Activated CD4-positive, CD25-positive, alpha-beta regulatory T cell treated with anti-CD3 and anti-CD28 coated beads, Interleukin-2, amount 50 U/mL, for 24 hours (primary cell): Measurements from ENCODE around the gene HORMAD2.
"Not testable (repeated sequence)": the region's sequence is repeated elsewhere in the genome, so short reads cannot be mapped to it uniquely, and the experiment has no call there.

Source experiments
- ATAC-seq, 2 donors: fragments of 150-1000 bp; cut with Tn5 transposase; one replicate each; pipeline ENCODE4 v1.10.0; 2021; ENCODE audit warnings: mild to moderate bottlenecking in 1 of 2, moderate library complexity in 1 of 2

The HORMAD2 gene

DNA sequence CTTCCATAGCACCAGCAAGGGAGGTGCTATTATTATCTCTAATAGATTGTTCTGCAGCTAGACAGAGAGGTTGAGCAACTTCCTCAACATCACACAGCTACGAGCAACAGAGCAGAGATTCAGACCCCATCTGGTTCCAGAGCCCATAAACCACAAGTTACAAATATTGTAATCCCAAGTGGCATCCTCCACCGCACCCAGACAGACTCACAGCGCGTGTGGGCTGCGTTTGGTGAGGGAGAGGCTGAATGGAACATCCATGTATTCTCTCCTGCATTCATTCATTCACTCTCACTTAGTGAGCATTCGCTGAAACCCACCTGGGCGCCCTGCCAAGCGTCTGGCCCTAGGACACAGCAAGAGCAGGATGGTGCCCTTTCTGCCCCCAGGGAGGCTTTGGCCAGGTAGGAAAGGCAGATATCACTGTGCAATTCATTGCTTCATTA lies 132.8 kb downstream of the HORMAD2 start:
- ATAC-seq = no peak

DNA sequence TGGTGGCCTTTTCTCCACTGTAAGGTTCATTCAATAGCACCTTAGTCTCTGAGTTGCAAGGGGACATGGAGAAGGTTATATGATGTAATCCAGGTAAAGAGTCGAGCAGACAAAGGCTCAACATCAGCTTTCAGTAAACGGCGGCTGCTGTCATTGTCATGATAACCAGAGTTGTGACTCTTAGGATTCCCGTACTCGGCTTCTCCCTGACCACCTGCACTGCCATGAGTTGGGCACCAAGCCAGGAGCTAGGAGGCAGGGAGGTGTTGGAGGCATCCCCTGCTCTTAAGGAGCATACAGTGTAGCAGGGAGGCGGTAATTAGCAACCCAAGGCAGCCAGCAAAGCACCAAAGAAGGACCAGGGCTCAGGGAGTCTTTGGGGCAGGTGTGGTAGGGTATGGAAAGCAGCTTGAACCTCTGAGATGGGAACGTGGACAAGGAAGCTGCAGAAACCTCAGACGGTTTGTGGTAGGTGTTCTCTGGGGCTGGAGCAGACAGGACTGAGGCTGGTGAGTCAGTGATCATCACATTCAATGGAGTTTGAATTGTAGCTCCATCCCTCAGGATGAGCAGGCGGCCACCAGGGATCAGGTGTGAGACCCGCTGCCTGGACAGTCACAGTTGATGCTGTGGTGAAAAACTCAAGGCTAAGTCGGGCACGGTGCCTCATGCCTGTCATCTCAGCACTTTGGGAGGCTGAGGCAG lies 134.6 kb downstream of the HORMAD2 start:
- no peak for ATAC-seq

DNA sequence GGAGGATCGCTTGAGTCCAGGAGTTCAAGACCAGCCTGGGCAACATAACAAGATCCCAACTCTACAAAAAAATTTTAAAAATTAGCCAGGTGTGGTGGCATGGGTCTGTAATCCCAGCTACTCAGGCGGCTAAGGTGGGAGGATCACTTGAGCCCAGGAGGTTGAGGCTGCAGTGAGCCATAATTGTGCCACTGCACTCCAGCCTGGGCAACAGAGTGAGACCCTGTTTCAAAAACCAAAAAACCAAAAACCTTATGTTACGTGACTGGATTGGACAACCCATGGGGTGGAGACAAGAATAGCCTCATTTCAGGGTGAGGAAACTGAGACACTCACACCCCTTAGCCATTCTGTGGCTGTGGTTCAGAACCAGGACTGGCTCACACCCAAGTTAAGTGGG lies 136.0 kb downstream of the HORMAD2 start:
- ATAC-seq = not testable (repeated sequence)

DNA sequence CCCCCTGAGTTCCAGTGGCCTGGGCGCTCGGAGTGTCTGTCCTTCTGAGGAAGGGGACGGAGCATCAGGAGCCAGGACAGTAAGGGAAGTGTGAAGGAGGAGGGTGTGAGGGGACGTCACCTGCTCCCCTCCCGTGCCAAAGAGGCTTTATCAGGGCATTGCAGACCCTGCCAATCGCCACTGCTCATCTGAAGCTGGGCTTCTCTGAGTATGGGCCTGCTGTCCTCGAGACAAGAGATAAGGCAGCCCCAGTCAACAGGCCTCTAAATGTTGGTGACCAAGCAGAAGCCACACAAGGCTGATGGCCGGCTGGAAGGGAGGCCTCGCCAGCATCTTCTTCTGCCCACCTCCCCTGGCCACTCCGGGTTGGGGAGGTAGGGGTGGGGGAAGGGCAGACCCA lies 136.4 kb downstream of the HORMAD2 start:
- ATAC-seq = no peak

DNA sequence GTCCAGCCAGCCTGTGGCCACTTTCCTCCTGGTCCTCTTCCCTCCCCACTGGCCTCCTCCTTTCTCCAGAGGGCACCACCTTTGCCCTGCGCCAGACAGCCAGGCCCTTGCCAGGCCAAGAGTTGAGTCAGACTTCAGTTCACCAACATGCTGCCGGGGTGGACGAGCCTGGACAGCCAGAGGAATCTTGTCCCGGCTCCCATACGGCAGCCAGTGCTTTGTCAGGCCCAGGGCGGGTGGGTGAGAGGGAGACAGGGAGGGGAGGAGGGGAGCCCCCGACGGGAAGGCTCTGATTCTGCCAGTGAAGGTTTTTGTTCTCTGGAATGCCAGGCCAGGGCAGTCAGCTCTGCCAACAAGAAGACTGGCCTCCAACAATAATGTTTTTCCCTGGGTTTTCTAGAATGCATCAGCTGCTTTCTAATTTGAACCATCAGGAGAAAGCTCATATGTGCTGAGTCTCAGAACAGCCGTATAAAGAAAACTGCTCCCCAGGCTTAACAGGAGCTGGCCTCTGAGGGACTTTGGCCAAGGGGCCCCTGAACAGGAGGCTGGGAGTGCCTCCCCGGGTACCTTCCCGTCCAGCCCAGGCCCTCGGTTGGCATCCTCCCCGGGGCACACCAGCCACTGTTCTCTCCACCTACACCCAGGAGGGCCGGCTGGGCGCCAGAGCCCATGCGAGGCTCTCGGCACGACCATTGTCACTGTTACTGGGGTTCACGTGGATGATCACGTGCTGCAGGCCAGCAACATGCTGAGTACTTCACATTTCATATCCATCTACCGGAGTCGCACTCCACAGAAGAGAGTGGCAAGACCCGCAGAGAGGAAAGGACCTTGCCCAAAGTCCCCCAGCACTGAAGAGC lies 137.7 kb downstream of the HORMAD2 start:
- no peak for ATAC-seq

DNA sequence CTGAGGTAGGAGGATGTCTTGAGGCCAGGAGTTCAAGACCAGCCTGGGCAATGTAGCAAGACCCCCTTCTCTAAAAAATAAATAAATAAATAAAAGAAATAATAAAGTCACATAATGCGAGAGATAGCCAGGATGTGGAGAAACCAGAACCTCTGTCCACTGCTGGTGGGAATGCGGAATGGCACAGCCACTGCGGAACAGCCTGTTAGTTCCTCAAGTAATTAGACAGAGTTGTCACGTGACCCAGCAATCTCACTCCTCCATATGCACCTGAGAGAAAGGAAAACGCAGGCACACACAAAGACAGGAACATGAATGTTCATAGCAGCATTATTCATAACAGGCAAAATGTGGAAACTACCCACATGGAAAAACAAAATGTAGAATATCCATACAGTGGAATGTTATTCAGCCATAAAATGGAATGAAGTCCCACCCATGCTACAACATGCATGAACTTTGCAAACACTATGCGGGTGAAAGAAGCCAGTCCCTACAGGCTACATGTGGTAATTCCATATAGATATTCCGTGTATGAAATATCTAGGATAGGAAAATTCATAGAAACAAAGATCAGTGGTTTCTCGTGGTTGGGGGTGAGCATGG lies 138.9 kb downstream of the HORMAD2 start:
- ATAC-seq = no peak

DNA sequence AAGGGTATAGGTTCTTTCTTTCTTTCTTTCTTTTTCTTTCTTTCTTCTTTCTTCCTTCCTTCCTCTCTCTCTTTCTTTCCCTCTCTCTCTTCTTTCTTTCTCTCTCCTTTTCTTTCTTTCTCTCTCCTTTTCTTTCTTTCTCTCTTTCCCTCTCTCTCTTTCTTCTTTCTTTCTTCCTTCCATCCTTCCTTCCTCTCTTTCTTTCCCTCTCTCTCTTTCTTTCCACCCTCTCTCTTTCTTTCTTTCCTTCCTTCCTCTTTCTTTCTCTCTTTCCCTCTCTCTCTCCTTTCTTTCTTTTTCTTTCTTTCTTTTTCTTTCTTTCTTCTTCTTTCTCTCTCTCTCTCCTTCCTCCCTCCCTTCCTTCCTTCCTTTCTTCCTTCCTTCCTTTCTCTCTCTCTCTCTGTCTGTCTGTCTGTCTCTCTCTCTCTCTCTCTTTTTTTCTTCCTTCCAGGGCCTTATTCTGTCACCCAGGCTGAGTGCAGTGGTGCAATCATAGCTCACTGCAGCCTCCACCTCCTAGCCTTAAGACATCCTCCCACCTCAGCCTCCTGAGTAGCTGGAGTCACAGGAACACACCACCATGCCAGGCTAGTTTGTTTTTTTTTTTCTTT lies 139.5 kb downstream of the HORMAD2 start:
- no peak for ATAC-seq

DNA sequence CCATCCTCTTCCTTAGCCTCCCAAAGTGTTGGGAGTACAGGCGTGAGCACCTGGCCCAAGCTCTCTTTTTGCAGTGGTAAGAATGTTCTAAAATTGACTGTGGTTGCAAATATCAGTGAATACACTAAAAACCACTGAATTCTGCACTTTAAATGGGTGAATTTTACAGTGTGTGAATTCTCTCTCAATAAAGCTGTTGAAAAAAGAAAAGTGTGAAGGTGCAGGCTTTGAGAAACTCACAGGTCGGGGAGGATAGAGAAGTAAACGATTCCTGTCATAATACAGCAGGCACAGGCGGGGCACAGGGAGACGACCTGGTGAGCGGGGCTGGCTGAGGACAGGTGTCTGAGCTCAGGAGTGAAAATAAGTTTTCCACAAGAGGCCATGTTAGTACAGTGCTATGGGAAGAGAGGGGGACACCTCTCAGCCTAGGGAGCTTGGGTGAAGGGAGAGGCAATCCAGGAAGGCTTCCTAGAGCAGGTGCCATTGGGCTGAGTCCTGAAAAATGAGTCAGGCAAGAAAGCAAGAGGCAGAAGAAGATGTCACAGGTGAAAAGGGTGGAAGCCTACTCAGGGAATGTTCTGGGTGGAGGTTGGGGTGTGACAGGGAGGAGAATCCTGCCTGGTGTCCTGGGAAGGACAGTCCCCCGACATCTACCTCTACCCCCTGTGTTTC lies 140.2 kb downstream of the HORMAD2 start:
- ATAC-seq = peak in 1 of 2 donors; percentile 9

DNA sequence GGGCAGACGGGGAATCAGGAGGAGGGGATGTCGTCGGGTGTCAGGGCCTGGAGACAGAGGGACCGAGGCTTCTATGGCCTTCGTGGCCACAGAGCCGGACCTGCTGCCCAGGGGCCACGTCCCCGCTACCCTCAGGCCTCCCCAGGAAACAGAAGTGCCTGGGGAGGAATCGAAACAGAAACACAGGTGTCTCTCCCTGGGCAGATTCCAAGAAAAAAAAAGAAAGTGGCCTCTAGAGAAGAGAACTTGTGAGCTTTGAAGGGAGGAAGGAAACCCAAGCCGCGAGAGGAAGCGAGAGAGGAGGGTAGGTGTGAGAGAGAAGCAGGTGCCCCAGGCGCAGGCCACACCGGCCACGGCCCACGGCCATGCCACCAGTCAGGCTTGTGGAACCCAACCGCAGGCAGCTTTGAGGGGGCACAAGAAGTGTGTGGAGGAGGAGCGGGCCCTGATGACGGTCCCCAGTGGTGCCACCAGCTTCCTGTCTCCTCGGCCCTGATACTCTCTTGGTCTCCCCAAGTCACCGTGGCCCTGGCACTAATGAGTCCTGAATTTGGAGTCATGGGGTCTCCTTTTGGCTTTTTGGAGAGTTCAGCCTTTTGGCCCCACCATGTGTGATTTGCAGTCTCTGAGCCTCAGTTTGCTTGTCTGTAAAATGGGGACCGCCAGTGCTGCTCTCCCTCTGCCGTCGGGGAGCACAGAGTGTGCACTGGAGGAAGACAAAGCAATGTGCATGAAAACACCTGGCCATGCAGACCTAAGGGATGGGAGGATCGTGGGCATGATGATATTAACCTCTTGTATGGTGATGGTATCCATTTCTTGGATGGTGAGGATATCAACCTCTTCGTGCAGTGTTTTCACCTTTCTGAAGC lies 141.1 kb downstream of the HORMAD2 start:
- ATAC-seq = peak; percentile 59 to 64

DNA sequence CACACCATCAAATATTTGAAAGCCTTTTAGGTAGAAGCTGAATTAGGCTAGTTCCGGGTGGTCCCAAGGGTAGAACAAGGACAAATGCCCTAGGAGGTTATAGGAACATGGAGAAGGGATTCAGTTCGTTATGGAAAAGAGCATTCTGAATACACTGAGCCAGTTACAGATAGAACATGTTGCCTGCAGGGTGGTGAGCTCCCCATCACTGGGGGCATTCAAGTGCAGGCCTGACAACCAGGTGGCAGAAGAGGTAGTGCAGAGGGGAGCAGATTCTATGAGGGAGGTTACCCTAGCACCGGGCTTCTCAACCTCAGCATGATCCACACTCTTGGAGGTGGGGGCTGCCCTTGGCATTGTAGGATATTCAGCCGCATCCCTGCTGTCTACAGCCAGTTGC lies 142.1 kb downstream of the HORMAD2 start:
- no peak for ATAC-seq

DNA sequence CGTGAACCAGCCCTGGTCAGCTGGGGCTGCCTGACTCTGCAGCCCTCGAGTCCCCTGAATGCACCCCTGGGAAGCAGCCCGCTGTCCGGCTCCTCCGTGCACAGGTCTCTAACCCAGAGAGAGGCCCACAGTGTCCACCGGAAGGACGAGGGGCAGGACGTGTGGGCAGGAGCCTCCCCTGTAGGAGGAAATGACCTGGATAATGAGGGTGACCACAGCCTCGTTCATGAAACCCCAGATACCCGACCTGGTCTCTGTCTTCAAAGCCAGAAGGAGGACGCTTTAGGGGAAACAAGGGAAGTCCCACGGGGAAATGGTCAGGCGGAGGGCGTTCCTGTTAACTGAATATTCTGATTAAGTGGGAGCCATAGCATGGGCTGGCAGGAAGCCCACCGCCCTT lies 143.0 kb downstream of the HORMAD2 start:
- no peak for ATAC-seq

DNA sequence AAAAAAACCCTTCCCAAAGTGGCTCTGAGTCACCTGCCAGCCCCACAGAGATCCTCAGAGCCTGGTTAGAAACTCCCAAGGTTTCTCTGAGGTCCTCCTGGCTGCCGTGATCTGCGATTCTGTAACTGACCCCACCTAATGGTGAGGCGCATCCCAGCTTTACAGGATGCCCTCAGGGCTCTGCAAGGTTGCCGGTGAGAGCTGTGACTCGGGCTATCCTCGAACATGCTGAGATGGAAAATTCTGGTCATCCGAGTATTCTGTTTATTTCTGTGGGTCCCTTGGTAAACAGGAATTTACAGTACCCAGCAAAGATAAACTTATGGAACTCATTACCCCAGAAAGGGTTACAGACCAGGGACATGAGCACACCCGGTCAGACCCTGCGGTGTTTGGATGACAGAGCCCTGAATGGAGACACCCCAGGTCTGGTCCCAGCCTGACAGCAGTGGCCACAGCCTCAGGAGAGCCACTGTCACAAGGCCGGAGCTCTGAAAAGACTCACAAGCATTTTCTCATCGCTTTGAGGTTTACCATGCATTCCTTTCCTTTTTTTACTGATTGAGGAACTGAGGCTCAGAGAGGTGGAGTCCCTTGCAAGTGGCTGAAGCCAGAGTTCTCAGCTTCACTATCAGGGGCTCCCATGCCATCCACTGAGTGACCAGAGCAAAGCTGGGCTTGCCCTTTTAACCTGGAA lies 144.0 kb downstream of the HORMAD2 start:
- ATAC-seq = peak in 1 of 2 donors; percentile 39

DNA sequence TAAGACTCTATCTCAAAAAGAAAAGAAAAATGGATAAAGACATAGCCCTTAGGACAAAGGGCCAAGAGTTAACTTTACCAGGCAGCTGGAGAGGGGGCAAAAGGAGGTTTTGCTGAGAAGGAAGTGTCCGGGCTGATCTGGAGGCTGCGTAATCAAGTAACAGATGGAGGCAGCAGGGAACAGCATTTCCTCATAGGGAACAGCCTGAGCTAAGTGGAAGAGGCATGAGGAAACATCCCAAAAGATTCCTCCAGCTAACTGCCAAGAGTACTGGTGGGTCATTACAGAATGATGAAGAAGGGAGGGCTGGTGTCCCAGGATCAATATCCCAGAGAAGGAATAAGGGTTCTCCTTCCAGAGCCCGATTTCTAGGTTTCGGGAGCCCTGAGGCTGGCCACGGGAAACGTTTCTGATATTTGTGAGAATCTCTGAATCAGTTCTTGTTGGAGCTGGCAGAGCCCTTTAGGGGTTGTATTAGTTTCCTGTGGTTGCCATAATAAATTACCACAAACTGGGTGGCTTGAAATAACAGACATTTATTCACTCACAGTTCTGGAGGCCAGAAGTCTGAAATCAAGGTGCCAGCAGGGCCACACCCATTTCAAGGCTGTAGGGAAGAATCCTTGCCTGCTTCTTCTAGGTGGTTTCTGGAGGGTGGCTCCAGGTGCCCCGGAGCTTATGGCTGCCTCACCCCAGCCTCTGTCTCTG lies 145.1 kb downstream of the HORMAD2 start:
- no peak for ATAC-seq

DNA sequence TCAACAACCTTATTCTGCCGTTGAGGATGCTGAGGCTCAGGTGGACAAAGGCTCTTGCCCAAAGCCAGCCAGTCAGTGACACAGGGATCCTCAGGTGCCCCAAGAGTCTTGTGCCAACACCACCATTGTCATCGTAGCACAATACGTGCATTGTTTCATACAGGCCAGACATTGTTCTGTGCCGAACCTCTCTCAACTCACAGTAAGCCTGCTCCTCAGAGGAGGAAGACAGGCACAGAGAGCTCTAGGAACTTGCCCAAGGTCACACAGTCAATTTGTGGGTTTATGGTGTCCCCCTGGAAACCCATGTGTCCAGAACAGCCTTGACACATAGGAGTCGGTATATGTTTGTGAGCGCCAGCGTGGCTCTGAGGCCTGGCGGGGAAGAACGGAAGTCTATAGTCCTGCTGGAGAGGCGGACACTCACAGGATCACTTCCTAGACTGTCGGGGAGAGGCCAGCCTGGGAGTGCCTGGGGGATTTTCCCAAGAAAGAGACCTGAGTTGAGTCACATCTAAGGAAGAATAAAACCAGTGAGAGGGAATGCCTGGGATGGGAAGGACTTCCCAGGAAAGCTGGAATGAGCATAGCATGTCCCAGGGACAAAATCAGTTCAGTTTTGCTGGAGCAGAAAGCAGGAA lies 146.0 kb downstream of the HORMAD2 start:
- ATAC-seq = no peak
